NCI-H446 (cell line): ENCODE results near the gene EML4.

ENCODE experiments used
- DNase-seq, 2 experiments: peaks; one replicate each; lab custom pipeline; 2025; lab: John Stamatoyannopoulos, UW

Gene EML4

GRCh38 chr2:42196403-42197267, 27.5 kb downstream of the EML4 start:
- no peak for DNase-seq

GRCh38 chr2:42197792-42198191, 28.6 kb downstream of the EML4 start:
- DNase-seq = no peak

- DNase-seq = no peak
Observed at GRCh38 chr2:42198466-42198865, 29.3 kb downstream of the EML4 start.

GRCh38 chr2:42199002-42199401, 29.8 kb downstream of the EML4 start:
- DNase-seq = no peak

GRCh38 chr2:42199626-42200025, 30.5 kb downstream of the EML4 start:
- no peak for DNase-seq

GRCh38 chr2:42200926-42201855, 32.0 kb downstream of the EML4 start:
- DNase-seq = no peak

GRCh38 chr2:42202634-42203008, 33.5 kb downstream of the EML4 start:
- DNase-seq = no peak

- no peak for DNase-seq
Observed at GRCh38 chr2:42203792-42204191, 34.6 kb downstream of the EML4 start.

- DNase-seq = no peak
Observed at GRCh38 chr2:42205337-42205736, 36.2 kb downstream of the EML4 start.

GRCh38 chr2:42207826-42208225, 38.7 kb downstream of the EML4 start:
- DNase-seq = no peak

GRCh38 chr2:42210203-42210602, 41.0 kb downstream of the EML4 start:
- DNase-seq = no peak

- DNase-seq = no peak
Observed at GRCh38 chr2:42211291-42211690, 42.1 kb downstream of the EML4 start.

- no peak for DNase-seq
Observed at GRCh38 chr2:42214669-42215068, 45.5 kb downstream of the EML4 start.

GRCh38 chr2:42216694-42217093, 47.5 kb downstream of the EML4 start:
- no peak for DNase-seq

- DNase-seq = no peak
Observed at GRCh38 chr2:42217307-42217706, 48.2 kb downstream of the EML4 start.

- no peak for DNase-seq
Observed at GRCh38 chr2:42217914-42218313, 48.8 kb downstream of the EML4 start.

GRCh38 chr2:42218712-42219111, 49.6 kb downstream of the EML4 start:
- DNase-seq = no peak

GRCh38 chr2:42219160-42219559, 50.0 kb downstream of the EML4 start:
- DNase-seq = no peak

GRCh38 chr2:42220566-42220965, 51.4 kb downstream of the EML4 start:
- no peak for DNase-seq

GRCh38 chr2:42223067-42223854, 54.1 kb downstream of the EML4 start:
- DNase-seq = no peak

GRCh38 chr2:42223855-42224268, 54.7 kb downstream of the EML4 start:
- no peak for DNase-seq

- DNase-seq = no peak
Observed at GRCh38 chr2:42224422-42225067, 55.4 kb downstream of the EML4 start.
